HFFc6 (cell line): ENCODE results near the gene DLG4. TPM values are rescaled to one million over a fixed set of nuclear protein-coding genes. Genes with fewer than 3 reads are reported as not detected.
"Not testable (repeated sequence)": the region's sequence is repeated elsewhere in the genome, so short reads cannot be mapped to it uniquely, and the experiment has no call there.

Experiments
- DNase-seq: peaks from one replicate; pipeline ENCODE4 v3.0.0-alpha.2; 2018
- H3K27ac Mint-ChIP-seq: 2 replicates; pipeline ENCODE4 v1.8.0; 2020; ENCODE audit warnings: mild to moderate bottlenecking, mixed read lengths
- H3K27me3 Mint-ChIP-seq: 2 replicates; pipeline ENCODE4 v1.8.0; 2021; ENCODE audit warnings: mild to moderate bottlenecking, moderate library complexity, mixed read lengths; ENCODE audit not compliant: insufficient read depth
- H3K36me3 Mint-ChIP-seq: 2 replicates; pipeline ENCODE4 v1.8.0; 2021; ENCODE audit warnings: low read depth, mixed read lengths
- H3K4me1 Mint-ChIP-seq: 2 replicates; pipeline ENCODE4 v1.8.0; 2020; ENCODE audit warnings: low read depth, mixed read lengths
- H3K4me3 Mint-ChIP-seq: 2 replicates; pipeline ENCODE4 v1.8.0; 2020; ENCODE audit warnings: mild to moderate bottlenecking, moderate library complexity, mixed read lengths
- H3K9me3 Mint-ChIP-seq: 2 replicates; pipeline ENCODE4 v1.8.0; 2020; ENCODE audit warnings: mild to moderate bottlenecking, mixed read lengths
- CTCF ChIP-seq: fragments of 200-600 bp; sonication (generic); IDR thresholded peaks from 2 replicates; pipeline ENCODE4 v1.5.0; 2021; ENCODE audit warnings: antibody characterized with exemption, mild to moderate bottlenecking
- total RNA-seq, 6 experiments: library from RNA; stranded (reverse); fragmentation: NEBNext Ultra II Directional; extraction: Animal tissue kit (Norgen Biotek cat#: 25700); gene quantifications; 2 replicates in 1 of 6; 3 replicates in 5 of 6; pipeline ENCODE4 v1.2.3, GENCODE V29; 2021

Gene DLG4
- total RNA-seq, 6 experiments from 2014 or later: 27.8 to 34.3 (median 28.1) TPM

- H3K9me3 Mint-ChIP-seq: peaks cover 10% of the 10 kb centered on the region
- peaks cover 5% of the 10 kb centered on the region; the same call in 1 of the 2 replicates for H3K4me1 Mint-ChIP-seq
- no peaks in the 10 kb centered on the region for H3K36me3 Mint-ChIP-seq
- H3K27me3 Mint-ChIP-seq: peaks cover 14% of the 10 kb centered on the region; the same call in 1 of the 2 replicates
- no peak for TF ChIP-seq CTCF
- no peak overlapping the region for H3K4me3 Mint-ChIP-seq
- DNase-seq: no peak
- H3K27ac Mint-ChIP-seq: no peak overlapping the region
Observed at GRCh38 chr17:7173687-7174602, 45.7 kb downstream of the DLG4 start.

- H3K27ac Mint-ChIP-seq, DNase-seq, H3K27me3 Mint-ChIP-seq, H3K4me3 Mint-ChIP-seq, H3K4me1 Mint-ChIP-seq, H3K36me3 Mint-ChIP-seq: not testable (repeated sequence)
- peaks cover 10% of the 10 kb centered on the region for H3K9me3 Mint-ChIP-seq
Observed at GRCh38 chr17:7172522-7173191, 47.0 kb downstream of the DLG4 start.

- not testable (repeated sequence) for H3K4me1 Mint-ChIP-seq, H3K27me3 Mint-ChIP-seq, DNase-seq, H3K36me3 Mint-ChIP-seq, H3K27ac Mint-ChIP-seq, H3K4me3 Mint-ChIP-seq
- peaks cover 10% of the 10 kb centered on the region for H3K9me3 Mint-ChIP-seq
Observed at GRCh38 chr17:7169565-7169908, 50.1 kb downstream of the DLG4 start.

- H3K9me3 Mint-ChIP-seq: peaks cover 10% of the 10 kb centered on the region
- not testable (repeated sequence) for H3K4me3 Mint-ChIP-seq, H3K27ac Mint-ChIP-seq, DNase-seq, H3K4me1 Mint-ChIP-seq, H3K36me3 Mint-ChIP-seq
- peaks cover 13% of the 10 kb centered on the region for H3K27me3 Mint-ChIP-seq
Observed at GRCh38 chr17:7168841-7169564, 50.6 kb downstream of the DLG4 start.

- H3K27ac Mint-ChIP-seq: no peak overlapping the region
- H3K4me3 Mint-ChIP-seq: no peak overlapping the region
- DNase-seq: no peak
- peaks cover 10% of the 10 kb centered on the region for H3K9me3 Mint-ChIP-seq
- peaks cover 5% of the 10 kb centered on the region; the same call in 1 of the 2 replicates for H3K4me1 Mint-ChIP-seq
- TF ChIP-seq CTCF: no peak
- H3K36me3 Mint-ChIP-seq: no peaks in the 10 kb centered on the region
- H3K27me3 Mint-ChIP-seq: peaks cover 14% of the 10 kb centered on the region
Observed at GRCh38 chr17:7167832-7168231, 51.8 kb downstream of the DLG4 start.

GRCh38 chr17:7166873-7167272 lies 52.8 kb downstream of the DLG4 start:
- Mint-ChIP-seq H3K9me3 (peaks cover 10% of the 10 kb centered on the region), H3K27me3 (peaks cover 16% of the 10 kb centered on the region), H3K36me3 (no peaks in the 10 kb centered on the region), H3K4me3 (no peak overlapping the region), H3K4me1 (peaks cover 5% of the 10 kb centered on the region; the same call in 1 of the 2 replicates), H3K27ac (no peak overlapping the region)
- TF ChIP-seq CTCF: no peak
- no peak for DNase-seq

- H3K4me1 Mint-ChIP-seq, DNase-seq, H3K9me3 Mint-ChIP-seq, H3K4me3 Mint-ChIP-seq, H3K27ac Mint-ChIP-seq, H3K36me3 Mint-ChIP-seq: not testable (repeated sequence)
- H3K27me3 Mint-ChIP-seq: peaks cover 42% of the 10 kb centered on the region
Observed at GRCh38 chr17:7159571-7159970, 60.1 kb downstream of the DLG4 start.

- DNase-seq, H3K36me3 Mint-ChIP-seq, H3K27ac Mint-ChIP-seq, H3K4me3 Mint-ChIP-seq, H3K4me1 Mint-ChIP-seq, H3K9me3 Mint-ChIP-seq: not testable (repeated sequence)
- H3K27me3 Mint-ChIP-seq: peaks cover 41% of the 10 kb centered on the region
Observed at GRCh38 chr17:7158424-7158823, 61.2 kb downstream of the DLG4 start.
